Dermis microvascular lymphatic vessel endothelial cell (primary cell): Measurements from ENCODE around the gene MEGF10. TPM values are rescaled to one million over a fixed set of nuclear protein-coding genes. Genes with fewer than 3 reads are reported as not detected.

Experiments
- DNase-seq, 2 donors: peaks; one replicate each; pipeline versions ENCODE4 v3.0.0 to v3.0.0-alpha.2; 2010; ENCODE audit warnings: low read depth in 2 of 2
- total RNA-seq: library from RNA; depleted of rRNA; stranded (reverse); fragments of >200 nt; gene quantifications from 2 replicates; pipeline ENCODE4 v1.2.1, GENCODE V29; 2014

The MEGF10 gene
- total RNA-seq, 1 donor from 2014 or later = 0.90 TPM

DNA sequence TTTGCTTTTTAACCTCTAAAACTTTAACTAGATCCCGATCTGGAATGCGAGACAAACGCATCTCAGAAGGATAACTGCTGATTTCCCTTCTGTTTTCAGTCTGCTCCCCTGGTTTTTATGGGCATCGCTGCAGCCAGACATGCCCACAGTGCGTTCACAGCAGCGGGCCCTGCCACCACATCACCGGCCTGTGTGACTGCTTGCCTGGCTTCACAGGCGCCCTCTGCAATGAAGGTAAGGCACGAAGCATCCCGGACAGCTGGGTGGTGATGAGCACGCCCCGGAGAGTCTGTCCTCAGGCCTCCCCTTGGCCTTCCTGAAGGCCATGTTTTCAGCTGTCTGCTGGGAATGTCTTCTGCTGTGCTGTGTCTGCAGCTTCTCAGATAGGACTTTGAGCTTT, 144.0 kb downstream of the MEGF10 start:
- DNase-seq = no peak

GRCh38 chr5:127435821-127436220, 145.2 kb downstream of the MEGF10 start:
- DNase-seq = no peak

GRCh38 chr5:127439644-127440043, 149.0 kb downstream of the MEGF10 start:
- no peak for DNase-seq

DNA sequence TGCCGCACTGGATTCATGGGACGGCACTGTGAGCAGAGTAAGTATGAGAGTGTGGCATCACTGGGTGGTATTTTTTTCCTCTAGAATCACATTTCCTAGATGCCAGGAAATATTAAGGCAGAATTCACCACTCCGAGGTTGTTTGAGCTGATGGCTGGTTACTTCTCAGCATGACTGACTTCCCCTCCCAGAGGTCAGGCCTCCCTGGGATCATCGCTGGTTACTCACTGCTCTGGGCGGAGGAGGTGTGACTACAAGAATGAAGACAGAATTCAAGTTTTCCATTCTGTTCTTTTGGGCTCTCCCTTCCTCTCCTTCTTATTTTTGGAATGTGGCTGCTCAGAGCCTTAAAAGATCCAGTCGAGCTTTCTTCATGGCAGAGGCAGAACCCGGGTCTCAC, 150.2 kb downstream of the MEGF10 start:
- DNase-seq = no peak

- peak; percentile 5 to 25 for DNase-seq
These were observed 151.3 kb downstream of the MEGF10 start for GRCh38 chr5:127441799-127442484.

DNA sequence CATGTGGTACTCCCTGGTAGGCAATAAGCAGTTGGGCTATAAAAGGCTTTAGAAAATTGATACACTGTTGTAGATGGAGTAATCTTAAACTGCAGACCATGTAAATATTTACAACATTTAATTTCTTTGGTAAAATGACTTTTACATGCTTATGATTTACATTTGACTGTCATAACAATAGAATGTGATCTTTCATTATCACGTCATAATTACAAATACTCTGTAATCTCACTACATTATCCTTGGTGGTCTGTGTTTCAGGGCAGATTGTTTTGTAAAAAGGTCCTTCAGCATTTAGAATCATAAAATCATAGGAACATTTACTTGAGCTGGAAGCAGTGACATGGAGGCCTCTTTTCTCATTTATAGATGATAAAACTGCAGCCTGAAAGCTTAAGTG, 153.6 kb downstream of the MEGF10 start:
- DNase-seq = no peak

DNA sequence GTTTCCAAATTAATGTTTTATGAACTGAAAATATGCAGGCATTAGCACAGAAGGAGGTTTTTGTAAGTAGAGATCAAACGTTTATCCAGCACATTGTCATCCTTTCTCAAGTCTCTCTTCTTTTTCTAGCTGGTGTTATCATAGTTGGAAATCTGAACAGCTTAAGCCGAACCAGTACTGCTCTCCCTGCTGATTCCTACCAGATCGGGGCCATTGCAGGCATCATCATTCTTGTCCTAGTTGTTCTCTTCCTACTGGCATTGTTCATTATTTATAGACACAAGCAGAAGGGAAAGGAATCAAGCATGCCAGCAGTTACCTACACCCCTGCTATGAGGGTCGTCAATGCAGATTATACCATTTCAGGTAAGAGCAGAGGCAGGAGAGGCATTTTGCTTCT, 154.7 kb downstream of the MEGF10 start:
- no peak for DNase-seq

DNA sequence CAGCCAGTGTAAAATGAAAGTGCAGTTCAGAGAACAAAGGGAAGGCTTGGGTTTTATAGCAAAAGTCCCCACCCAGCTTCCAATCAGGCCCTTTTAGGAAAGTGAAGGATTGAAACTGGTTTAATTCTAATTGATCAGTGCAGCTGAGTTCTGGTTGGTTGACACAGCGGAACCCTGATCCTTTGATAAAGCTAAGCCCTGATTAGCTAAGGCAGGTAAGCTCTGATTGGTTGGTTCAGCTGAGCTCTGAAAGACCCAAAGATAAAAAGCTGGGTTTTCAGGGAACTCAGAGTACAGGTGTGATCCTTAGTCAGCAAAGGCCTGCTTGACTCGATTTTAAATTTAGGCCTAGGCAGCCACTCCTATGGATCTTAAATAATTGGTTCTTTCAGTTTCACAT, 156.0 kb downstream of the MEGF10 start:
- DNase-seq = no peak

DNA sequence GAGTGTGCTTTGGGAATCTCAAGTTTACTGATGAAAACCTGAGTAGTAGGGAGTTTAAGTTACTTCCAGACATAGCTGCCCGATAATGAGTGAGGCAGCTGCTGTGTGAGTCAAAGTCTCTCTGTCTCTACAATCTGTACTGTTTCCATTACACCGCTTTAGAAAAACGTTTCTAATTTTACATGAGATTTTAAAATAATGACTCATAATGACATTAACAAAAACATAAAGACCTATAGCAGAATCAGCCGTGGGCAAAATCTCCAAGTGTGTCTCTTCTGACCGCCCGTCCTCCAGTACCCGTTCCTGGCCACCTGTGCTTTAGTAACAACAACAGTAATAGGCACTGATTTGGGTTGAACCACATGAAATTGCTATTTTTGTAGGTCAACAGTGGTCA, 157.2 kb downstream of the MEGF10 start:
- DNase-seq = no peak

GRCh38 chr5:127450046-127450445, 159.4 kb downstream of the MEGF10 start:
- DNase-seq = no peak

GRCh38 chr5:127451096-127451495, 160.5 kb downstream of the MEGF10 start:
- DNase-seq = no peak

GRCh38 chr5:127452626-127453025, 162.0 kb downstream of the MEGF10 start:
- no peak for DNase-seq

GRCh38 chr5:127471211-127471610, 180.6 kb downstream of the MEGF10 start:
- DNase-seq = peak in 1 of 2 donors; percentile 1

GRCh38 chr5:127472700-127473099, 182.1 kb downstream of the MEGF10 start:
- no peak for DNase-seq

DNA sequence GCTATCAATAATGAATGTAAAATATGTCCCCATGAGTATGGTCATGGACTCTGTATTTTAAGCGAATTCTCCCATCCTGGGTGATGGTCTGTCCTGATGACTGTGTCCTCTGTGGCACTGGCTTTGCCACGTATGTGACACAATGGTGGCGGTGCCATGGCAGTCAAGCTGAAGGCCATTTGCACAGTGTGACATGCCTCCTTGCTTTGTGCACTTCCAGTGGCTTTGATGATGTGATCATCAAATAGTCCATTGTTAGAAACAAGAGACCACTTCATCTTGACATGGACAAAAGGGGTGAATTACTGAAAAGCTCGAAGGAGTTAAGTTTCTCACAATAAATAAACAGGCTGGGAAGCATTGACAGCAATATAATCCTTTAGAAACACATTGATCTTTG, 195.9 kb downstream of the MEGF10 start:
- no peak for DNase-seq

- peak; percentile 36 to 50 for DNase-seq
These were observed 202.5 kb downstream of the MEGF10 start for GRCh38 chr5:127492854-127493738.

DNA sequence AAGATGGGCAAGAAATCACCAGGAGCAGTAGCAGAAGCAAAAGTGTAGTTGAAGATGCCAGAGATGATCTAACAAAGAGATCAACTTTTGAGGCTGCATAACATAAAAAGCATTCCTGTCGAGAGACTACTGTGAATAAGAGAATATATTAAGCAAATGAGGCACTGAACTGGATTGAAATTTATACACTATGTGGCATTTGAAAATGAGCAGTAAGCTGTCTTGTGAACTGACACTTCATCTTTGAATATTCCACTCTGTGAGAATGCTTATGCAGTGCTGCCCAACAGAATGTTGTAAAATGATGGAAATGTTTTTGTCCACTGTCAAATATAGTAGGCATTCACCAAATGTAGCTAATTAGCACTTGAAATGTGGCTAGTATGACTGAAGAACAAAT, 208.0 kb downstream of the MEGF10 start:
- no peak for DNase-seq

DNA sequence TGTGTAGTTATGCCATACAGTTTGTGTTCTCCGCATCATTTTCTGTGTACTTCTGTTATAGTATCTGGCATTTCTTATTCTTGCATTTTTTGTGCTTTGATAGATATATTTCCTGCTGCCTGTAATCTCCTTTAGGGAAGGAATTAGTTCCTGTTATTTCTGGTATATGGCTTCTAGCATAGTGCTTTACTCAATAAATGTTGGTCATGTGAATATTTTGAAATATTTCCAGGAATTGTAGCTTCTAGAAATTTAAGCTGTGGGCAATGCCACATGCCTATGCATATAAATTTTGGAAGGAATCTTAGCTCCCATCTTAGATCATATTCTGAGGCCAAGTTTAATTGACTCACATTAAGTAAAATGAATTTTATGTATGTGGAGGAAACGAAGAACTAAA, 215.3 kb downstream of the MEGF10 start:
- DNase-seq = no peak

DNA sequence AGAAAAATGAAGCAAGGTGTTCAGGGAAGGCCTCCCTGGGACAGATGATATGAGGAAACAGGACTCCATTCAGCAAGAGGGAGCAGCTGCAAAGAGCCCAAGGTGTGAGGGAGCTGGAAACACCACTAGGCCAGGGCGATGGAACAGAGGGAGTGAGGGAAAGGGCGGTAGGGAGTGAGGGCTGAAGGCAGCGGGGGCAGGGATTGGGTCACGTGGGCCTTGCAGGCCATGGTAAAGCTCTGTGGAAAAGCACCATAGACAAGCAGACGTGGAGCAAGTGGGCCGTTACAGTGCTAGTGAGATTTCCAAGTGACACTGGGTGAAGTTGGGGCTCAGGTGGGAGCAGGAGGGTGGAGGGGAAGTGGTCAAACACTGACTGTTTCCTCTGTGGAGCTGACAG, 216.0 kb downstream of the MEGF10 start:
- DNase-seq = no peak

- no peak for DNase-seq
These were observed 218.2 kb downstream of the MEGF10 start for GRCh38 chr5:127508644-127509373.
